CD4-positive, alpha-beta T cell (primary cell): ENCODE data around the gene MAPK4. TPM values are rescaled to one million over a fixed set of nuclear protein-coding genes. Genes with fewer than 3 reads are reported as not detected.

Source experiments
- ATAC-seq: fragments of 200-7000 bp; cut with Tn5 transposase; one replicate; pipeline ENCODE4 v1.10.0; 2022; ENCODE audit warnings: mild to moderate bottlenecking; ENCODE audit not compliant: poor library complexity
- CTCF ChIA-PET: fragments of 350-600 bp; sonication (Branson Sonifier 250); formaldehyde crosslinking; loops from one replicate; lab custom pipeline; 2021; ENCODE audit warnings: antibody characterized with exemption, inconsistent platforms; lab: Charles Lee
- POLR2A ChIA-PET: fragments of 350-600 bp; sonication (Branson Sonifier 250); formaldehyde crosslinking; loops from one replicate; lab custom pipeline; 2021; ENCODE audit warnings: antibody characterized with exemption, inconsistent platforms; lab: Charles Lee
- DNase-seq, 14 experiments: peaks; one replicate each; pipeline ENCODE4 v3.0.0-alpha.2; 2013 to 2020; ENCODE audit warnings: mixed read lengths in 2 of 14
- H3K27ac ChIP-seq, 2 donors: one replicate each; pipeline versions ENCODE4 v1.5.1 to v1.7.0; 2013; ENCODE audit warnings: low read length in 2 of 2, low read depth in 1 of 2, mild to moderate bottlenecking in 1 of 2
- H3K27me3 ChIP-seq, 2 experiments: 1 replicate in 1 of 2; 2 replicates in 1 of 2; pipeline versions ENCODE4 v1.6.1 to v1.7.0; 2013; ENCODE audit warnings: low read length in 2 of 2, control low read depth in 1 of 2, mild to moderate bottlenecking in 1 of 2, moderate library complexity in 1 of 2; ENCODE audit not compliant: insufficient read depth in 2 of 2, control insufficient read depth in 1 of 2
- H3K36me3 ChIP-seq: one replicate; pipeline ENCODE4 v1.6.1; 2013; ENCODE audit warnings: low read length, control low read depth; ENCODE audit not compliant: insufficient read depth
- H3K4me1 ChIP-seq: one replicate; pipeline ENCODE4 v1.6.1; 2013; ENCODE audit warnings: low read length, control low read depth; ENCODE audit not compliant: insufficient read depth
- H3K4me3 ChIP-seq: one replicate; pipeline ENCODE4 v1.5.1; 2013; ENCODE audit warnings: mild to moderate bottlenecking, low read length, moderate library complexity
- H3K9me3 ChIP-seq, 2 experiments: 1 replicate in 1 of 2; 2 replicates in 1 of 2; pipeline versions ENCODE4 v1.6.1 to v1.7.0; 2013; ENCODE audit warnings: low read length in 2 of 2, mild to moderate bottlenecking in 2 of 2, control low read depth in 1 of 2, moderate library complexity in 1 of 2; ENCODE audit not compliant: control insufficient read depth in 1 of 2, insufficient read depth in 1 of 2
- H3K27ac Mint-ChIP-seq: one replicate; pipeline ENCODE4 v1.8.0; 2020; ENCODE audit warnings: mixed read lengths
- H3K27me3 Mint-ChIP-seq: one replicate; pipeline ENCODE4 v1.8.0; 2021; ENCODE audit warnings: mixed read lengths
- H3K36me3 Mint-ChIP-seq: one replicate; pipeline ENCODE4 v1.8.0; 2021; ENCODE audit warnings: low read depth, mixed read lengths
- H3K4me1 Mint-ChIP-seq: one replicate; pipeline ENCODE4 v1.8.0; 2021; ENCODE audit warnings: low read depth, mixed read lengths
- H3K4me3 Mint-ChIP-seq: one replicate; pipeline ENCODE4 v1.8.0; 2020; ENCODE audit warnings: mild to moderate bottlenecking, mixed read lengths
- H3K9me3 Mint-ChIP-seq: one replicate; pipeline ENCODE4 v1.8.0; 2020; ENCODE audit warnings: mixed read lengths
- CTCF ChIP-seq: fragments of 200-600 bp; IDR thresholded peaks from one replicate; pipeline ENCODE4 v1.8.0; 2022; ENCODE audit warnings: antibody characterized with exemption, mild to moderate bottlenecking
- intact Hi-C, 2 experiments: fragments of 100-400 bp; cut with DNase I in 1 of 2; cut with micrococcal nuclease in 1 of 2; formaldehyde crosslinking; loops; one replicate each; pipeline versions ENCODE4 v1.15.1 to v1.9.0; 2023 to 2025; cut with DNase I, micrococcal nuclease
- total RNA-seq, 174 experiments: library from RNA in 2 of 174; stranded (reverse) in 2 of 174; gene quantifications; one replicate each; pipeline ENCODE4 v1.2.3 and lab custom pipeline; 2021 to 2026

MAPK4 gene
- total RNA-seq, 2 experiments from 2014 or later, result not detected

- peaks cover 4% of the 10 kb centered on the region for H3K9me3 Mint-ChIP-seq
- H3K4me3 Mint-ChIP-seq, result no peak overlapping the region
- ChIA-PET CTCF (no interaction called here), POLR2A (no interaction called here)
- intact Hi-C loops, result no loop called here
- no peaks in the 10 kb centered on the region for H3K4me1 Mint-ChIP-seq
- no peaks in the 10 kb centered on the region for H3K27me3 Mint-ChIP-seq
- TF ChIP-seq CTCF, result no peak
- Histone ChIP-seq H3K27ac (no peak overlapping the region), H3K9me3 (peaks cover 0 to 4% of the 10 kb centered on the region in 2 experiments), H3K27me3 (no peaks in the 10 kb centered on the region), H3K4me3 (no peak overlapping the region), H3K4me1 (no peaks in the 10 kb centered on the region), H3K36me3 (no peaks in the 10 kb centered on the region)
- no peak overlapping the region for H3K27ac Mint-ChIP-seq
- DNase-seq (no peak), ATAC-seq (no peak)
- H3K36me3 Mint-ChIP-seq, result no peaks in the 10 kb centered on the region
These were observed 98.7 kb downstream of the MAPK4 start for GRCh38 chr18:50658601-50659000.

GRCh38 chr18:50659091-50660003 is 99.5 kb downstream of the MAPK4 start:
- ChIA-PET CTCF (no interaction called here), POLR2A (no interaction called here)
- no peak overlapping the region for H3K4me3 Mint-ChIP-seq
- Histone ChIP-seq H3K4me1 (no peaks in the 10 kb centered on the region), H3K27me3 (no peaks in the 10 kb centered on the region), H3K9me3 (peaks cover 0 to 12% of the 10 kb centered on the region in 2 experiments), H3K36me3 (no peaks in the 10 kb centered on the region), H3K27ac (no peak overlapping the region), H3K4me3 (no peak overlapping the region)
- ATAC-seq (no peak), DNase-seq (no peak)
- intact Hi-C loops, result no loop called here
- no peaks in the 10 kb centered on the region for H3K36me3 Mint-ChIP-seq
- no peak overlapping the region for H3K27ac Mint-ChIP-seq
- no peak for TF ChIP-seq CTCF
- no peaks in the 10 kb centered on the region for H3K27me3 Mint-ChIP-seq
- H3K9me3 Mint-ChIP-seq, result peaks cover 4% of the 10 kb centered on the region
- H3K4me1 Mint-ChIP-seq, result no peaks in the 10 kb centered on the region

- ATAC-seq (no peak), DNase-seq (no peak)
- Mint-ChIP-seq H3K27ac (no peak overlapping the region), H3K36me3 (no peaks in the 10 kb centered on the region), H3K9me3 (peaks cover 4% of the 10 kb centered on the region), H3K4me3 (no peak overlapping the region), H3K4me1 (no peaks in the 10 kb centered on the region), H3K27me3 (no peaks in the 10 kb centered on the region)
- intact Hi-C loops, result no loop called here
- Histone ChIP-seq H3K4me3 (no peak overlapping the region), H3K36me3 (no peaks in the 10 kb centered on the region), H3K27me3 (no peaks in the 10 kb centered on the region), H3K27ac (no peak overlapping the region), H3K9me3 (peaks cover 0 to 12% of the 10 kb centered on the region in 2 experiments), H3K4me1 (no peaks in the 10 kb centered on the region)
- ChIA-PET CTCF (no interaction called here), POLR2A (no interaction called here)
- TF ChIP-seq CTCF, result no peak
These were observed 101.1 kb downstream of the MAPK4 start for GRCh38 chr18:50661013-50661412.
